Measurements from ENCODE around the gene LRRC53. TPM values are rescaled to one million over a fixed set of nuclear protein-coding genes. Genes with fewer than 3 reads are reported as not detected.

The LRRC53 gene
- total and polyA plus RNA-seq, 2 experiments from 2014 or later: not detected

GRCh38 chr1:74485622-74486021 is 26.8 kb downstream of the LRRC53 start:
- 88% methylated on average over 3 of the region's 3 CpGs for WGBS (ENCODE audit: low lambda C conversion rate, missing lambda C conversion rate)
- H3K27ac ChIP-seq: no peak overlapping the region
- H3K9me3 ChIP-seq (ENCODE audit: low read depth): no peaks in the 10 kb centered on the region
- no peak overlapping the region for H2AFZ ChIP-seq
- no peaks in the 10 kb centered on the region for H3K4me1 ChIP-seq (ENCODE audit: insufficient read depth)
- DNase-seq (ENCODE audit: low spot score): no peak
- TF ChIP-seq CTCF (IDR thresholded peaks at IDR 0.05; ENCODE audit: poor library complexity) (no peak), EZH2 (IDR thresholded peaks at IDR 0.05; ENCODE audit: borderline replicate concordance) (no peak), EZH2phosphoT487 (IDR thresholded peaks at IDR 0.05; ENCODE audit: low read depth, severe bottlenecking, unreplicated experiment) (no peak)
- no peaks in the 10 kb centered on the region for H3K27me3 ChIP-seq
- H3K4me3 ChIP-seq: no peak overlapping the region
- no peaks in the 10 kb centered on the region for H3K36me3 ChIP-seq (replicated peaks; ENCODE audit: insufficient read depth, low read depth)
- H3K4me2 ChIP-seq: no peak overlapping the region
- no peaks in the 10 kb centered on the region for H3K79me2 ChIP-seq
- no peaks in the 10 kb centered on the region for H4K20me1 ChIP-seq (ENCODE audit: insufficient read depth, poor library complexity, severe bottlenecking)
- H3K9me2 ChIP-seq (replicated peaks; ENCODE audit: insufficient read depth): no peaks in the 10 kb centered on the region

GRCh38 chr1:74481607-74482006 is 30.8 kb downstream of the LRRC53 start:
- no peaks in the 10 kb centered on the region for H4K20me1 ChIP-seq (ENCODE audit: insufficient read depth, poor library complexity, severe bottlenecking)
- no peak overlapping the region for H3K27ac ChIP-seq
- WGBS (ENCODE audit: low lambda C conversion rate, missing lambda C conversion rate): 82% methylated on average over 3 of the region's 3 CpGs
- H3K27me3 ChIP-seq: no peaks in the 10 kb centered on the region
- no peak for DNase-seq (ENCODE audit: low spot score)
- no peaks in the 10 kb centered on the region for H3K36me3 ChIP-seq (replicated peaks; ENCODE audit: insufficient read depth, low read depth)
- H3K9me3 ChIP-seq (ENCODE audit: low read depth): no peaks in the 10 kb centered on the region
- TF ChIP-seq EZH2 (IDR thresholded peaks at IDR 0.05; ENCODE audit: borderline replicate concordance): no peak
- TF ChIP-seq CTCF (IDR thresholded peaks at IDR 0.05; ENCODE audit: poor library complexity): no peak
- no peak for TF ChIP-seq EZH2phosphoT487 (IDR thresholded peaks at IDR 0.05; ENCODE audit: low read depth, severe bottlenecking, unreplicated experiment)
- H3K4me2 ChIP-seq: no peak overlapping the region
- no peak overlapping the region for H2AFZ ChIP-seq
- no peaks in the 10 kb centered on the region for H3K4me1 ChIP-seq (ENCODE audit: insufficient read depth)
- H3K4me3 ChIP-seq: no peak overlapping the region
- H3K9me2 ChIP-seq (replicated peaks; ENCODE audit: insufficient read depth): no peaks in the 10 kb centered on the region
- no peaks in the 10 kb centered on the region for H3K79me2 ChIP-seq

- H3K4me3 ChIP-seq: no peak overlapping the region
- H3K27ac ChIP-seq: no peak overlapping the region
- H3K79me2 ChIP-seq: no peaks in the 10 kb centered on the region
- DNase-seq (ENCODE audit: low spot score): no peak
- 62% methylated on average over 6 of the region's 6 CpGs for WGBS (ENCODE audit: low lambda C conversion rate, missing lambda C conversion rate)
- no peaks in the 10 kb centered on the region for H3K27me3 ChIP-seq
- TF ChIP-seq CTCF (IDR thresholded peaks at IDR 0.05; ENCODE audit: poor library complexity) (no peak), EZH2 (IDR thresholded peaks at IDR 0.05; ENCODE audit: borderline replicate concordance) (no peak), EZH2phosphoT487 (IDR thresholded peaks at IDR 0.05; ENCODE audit: low read depth, severe bottlenecking, unreplicated experiment) (no peak)
- H3K36me3 ChIP-seq (replicated peaks; ENCODE audit: insufficient read depth, low read depth): no peaks in the 10 kb centered on the region
- no peaks in the 10 kb centered on the region for H3K9me2 ChIP-seq (replicated peaks; ENCODE audit: insufficient read depth)
- no peaks in the 10 kb centered on the region for H4K20me1 ChIP-seq (ENCODE audit: insufficient read depth, poor library complexity, severe bottlenecking)
- no peaks in the 10 kb centered on the region for H3K9me3 ChIP-seq (ENCODE audit: low read depth)
- no peak overlapping the region for H3K4me2 ChIP-seq
- no peak overlapping the region for H2AFZ ChIP-seq
- H3K4me1 ChIP-seq (ENCODE audit: insufficient read depth): no peaks in the 10 kb centered on the region
Measured at GRCh38 chr1:74480068-74480467, 32.3 kb downstream of the LRRC53 start.

GRCh38 chr1:74478979-74479378 is 33.4 kb downstream of the LRRC53 start:
- WGBS (ENCODE audit: low lambda C conversion rate, missing lambda C conversion rate): 95% methylated on average over 2 of the region's 2 CpGs
- Histone ChIP-seq H3K9me2 (replicated peaks; ENCODE audit: insufficient read depth) (no peaks in the 10 kb centered on the region), H3K36me3 (replicated peaks; ENCODE audit: insufficient read depth, low read depth) (no peaks in the 10 kb centered on the region), H3K4me3 (no peak overlapping the region), H3K79me2 (no peaks in the 10 kb centered on the region), H3K27ac (no peak overlapping the region), H3K9me3 (ENCODE audit: low read depth) (no peaks in the 10 kb centered on the region), H3K27me3 (no peaks in the 10 kb centered on the region), H2AFZ (no peak overlapping the region), H3K4me1 (ENCODE audit: insufficient read depth) (no peaks in the 10 kb centered on the region), H4K20me1 (ENCODE audit: insufficient read depth, poor library complexity, severe bottlenecking) (no peaks in the 10 kb centered on the region), H3K4me2 (no peak overlapping the region)
- DNase-seq (ENCODE audit: low spot score): no peak
- TF ChIP-seq CTCF (IDR thresholded peaks at IDR 0.05; ENCODE audit: poor library complexity) (no peak), EZH2phosphoT487 (IDR thresholded peaks at IDR 0.05; ENCODE audit: low read depth, severe bottlenecking, unreplicated experiment) (no peak), EZH2 (IDR thresholded peaks at IDR 0.05; ENCODE audit: borderline replicate concordance) (no peak)

Data from hepatocyte (in vitro differentiated cells).